Ovary (tissue), 9 donors: ENCODE results near the gene TPRG1L. TPM values are rescaled to one million over a fixed set of nuclear protein-coding genes. Genes with fewer than 3 reads are reported as not detected.
A peak's percentile ranks its signal among the peaks of the same experiment; 100 is the strongest.

Experiments
- DNase-seq, 5 donors: peaks; one replicate each; pipeline ENCODE4 v3.0.0-alpha.2; 2019 to 2020
- H3K27ac ChIP-seq, 2 donors: fragments of 200-600 bp; one replicate each; pipeline versions ENCODE4 v1.5.1 to v1.8.0; 2019 to 2022
- H3K27me3 ChIP-seq: fragments of 200-600 bp; one replicate; pipeline ENCODE4 v1.8.0; 2022
- H3K36me3 ChIP-seq: fragments of 200-600 bp; sonication (generic); one replicate; pipeline ENCODE4 v1.5.1; 2019
- H3K4me1 ChIP-seq: one replicate; pipeline ENCODE4 v1.8.1; 2013; ENCODE audit warnings: mild to moderate bottlenecking, moderate library complexity; ENCODE audit not compliant: insufficient read depth
- H3K4me3 ChIP-seq: fragments of 200-600 bp; sonication (generic); one replicate; pipeline ENCODE4 v1.5.1; 2017
- H3K9me3 ChIP-seq, 2 donors: fragments of 200-600 bp in 1 of 2; sonication (generic) in 1 of 2; one replicate each; pipeline versions ENCODE4 v1.5.1 to v1.8.1; 2013 to 2019; ENCODE audit warnings: mild to moderate bottlenecking in 1 of 2, moderate library complexity in 1 of 2
- CTCF ChIP-seq, 3 donors: fragments of 450-650 bp in 2 of 3; fragments of 200-600 bp in 1 of 3; IDR thresholded peaks; one replicate each; pipeline versions ENCODE4 v1.5.1 to v1.8.0; 2016 to 2022; ENCODE audit warnings: antibody characterized with exemption in 3 of 3, mild to moderate bottlenecking in 1 of 3
- EP300 ChIP-seq: sonication (generic); formaldehyde crosslinking; IDR thresholded peaks from one replicate; pipeline ENCODE4 v1.6.1; 2017; ENCODE audit warnings: antibody characterized with exemption
- POLR2A ChIP-seq: fragments of 450-650 bp; IDR thresholded peaks from one replicate; pipeline ENCODE4 v1.6.1; 2017; ENCODE audit warnings: antibody characterized with exemption, mild to moderate bottlenecking, moderate library complexity
- WGBS, 3 donors: extraction: QIAGEN DNeasy Blood & Tissue Kit in 1 of 3; methylation state at CpG; one replicate each; pipeline versions ENCODE4 v1.1.5 to v1.1.7; 2013 to 2017; 5-methylcytosine and 5-hydroxymethylcytosine counted together
- intact Hi-C, 4 donors: fragments of 100-400 bp; cut with DNase I; formaldehyde crosslinking; loops; one replicate each; pipeline versions ENCODE4 v1.11.0 to v1.15.1; 2022 to 2023
- polyA plus RNA-seq, 2 donors: library from polyadenylated mRNA; stranded (reverse); fragments of 200-250 nt in 1 of 2; fragments of 350-450 nt in 1 of 2; fragmentation: Illumina TruSeq in 1 of 2; extraction: RNeasy Lipid Tissue Mini Kit (QIAGEN cat#74804) in 1 of 2; gene quantifications; one replicate each; pipeline ENCODE4 v1.2.3, GENCODE V29; 2013 to 2014
- total RNA-seq, 7 donors: library from RNA; depleted of rRNA in 2 of 7; stranded (reverse); fragments of >200 nt in 2 of 7; fragmentation: NEBNext Ultra II Directional in 3 of 7; extraction: Animal tissue kit (Norgen Biotek cat#: 25700) in 3 of 7; gene quantifications; one replicate each; pipeline versions ENCODE4 v1.1.0 to v1.2.4, GENCODE V29; 2016 to 2023
- donor health status: DM: no; HTN: no; CAD: no; lungs with moderate emphysema.
- donor health status: DM: no; HTN: no; CAD: no.
- donor health status: Bipolar disorder and iron deficiency.
- donor health status: DM: yes; HTN: yes; CAD: no.
- donor health status: DM: no; HTN: no; CAD: no.
- donor health status: DM: yes; HTN: yes; CAD: no.

The TPRG1L gene
- total and polyA plus RNA-seq, 9 donors: 25.3 to 71.5 (median 44.2) TPM

GRCh38 chr1:3610527-3611169 is 14.2 kb upstream of the TPRG1L start:
- 3 to 4% (median 3%) methylated on average over 26 to 27 of the region's 27 CpGs for WGBS, 3 donors
- no peaks in the 10 kb centered on the region for H3K36me3 ChIP-seq
- no peak overlapping the region for H3K27ac ChIP-seq
- peaks cover 6% of the 10 kb centered on the region for H3K4me1 ChIP-seq
- TF ChIP-seq EP300 (no peak), POLR2A (no peak), CTCF (IDR thresholded peaks at IDR 0.05) (no peak)
- DNase-seq: peak in 3 of 5 donors; percentile 41 to 44 (median 44)
- H3K4me3 ChIP-seq: peak overlapping the region; percentile 37
- H3K9me3 ChIP-seq: no peaks in the 10 kb centered on the region
- no peaks in the 10 kb centered on the region for H3K27me3 ChIP-seq
- intact Hi-C loops: no loop called here

- Histone ChIP-seq H3K36me3 (no peaks in the 10 kb centered on the region), H3K27ac (no peak within 1 kb of the TSS), H3K4me3 (peak within 1 kb of the TSS; percentile 37), H3K9me3 (no peaks in the 10 kb centered on the region), H3K4me1 (peaks cover 6% of the 10 kb centered on the region), H3K27me3 (no peaks in the 10 kb centered on the region)
- TF ChIP-seq EP300 (no peak), POLR2A (no peak), CTCF (IDR thresholded peaks at IDR 0.05) (no peak)
- whole genome bisulfite sequencing, 3 donors: 0 to 1% (median 1%) methylated on average over 25 to 85 of the region's 87 CpGs
- intact Hi-C loops: no loop called here
- peak; percentile 77 to 86 (median 80) for DNase-seq
Observed at GRCh38 chr1:3611170-3612019, 13.4 kb upstream of the TPRG1L start, which contains the start of gene MEGF6. TSS of gene MEGF6 (minus strand) at chr1:3611508. CDS start at chr1:3611268, 240 bp downstream.

- H3K4me1 ChIP-seq: peaks cover 6% of the 10 kb centered on the region
- TF ChIP-seq CTCF (IDR thresholded peaks at IDR 0.05): no peak
- TF ChIP-seq POLR2A: no peak
- TF ChIP-seq EP300: no peak
- no peaks in the 10 kb centered on the region for H3K9me3 ChIP-seq
- H3K4me3 ChIP-seq: peak overlapping the region; percentile 37
- no peaks in the 10 kb centered on the region for H3K36me3 ChIP-seq
- intact Hi-C loops: no loop called here
- no peak for DNase-seq
- no peaks in the 10 kb centered on the region for H3K27me3 ChIP-seq
- no peak overlapping the region for H3K27ac ChIP-seq
- WGBS, 3 donors: 60 to 72% (median 69%) methylated on average over 7 of the region's 7 CpGs
Observed at GRCh38 chr1:3612123-3612522, 12.7 kb upstream of the TPRG1L start.

- no peak for TF ChIP-seq POLR2A
- TF ChIP-seq CTCF (IDR thresholded peaks at IDR 0.05): peak in 1 of 3 donors; percentile 17
- TF ChIP-seq EP300: no peak
- intact Hi-C loops: loop anchor here in 1 of 4 donors (5.0 kb wide), 1 partner anchor 48 kb away; no protein-coding TSS in a partner anchor
- Histone ChIP-seq H3K27me3 (no peaks in the 10 kb centered on the region), H3K27ac (no peak overlapping the region), H3K4me1 (peaks cover 7% of the 10 kb centered on the region), H3K9me3 (no peaks in the 10 kb centered on the region), H3K4me3 (no peak overlapping the region), H3K36me3 (no peaks in the 10 kb centered on the region)
- WGBS, 3 donors: 68 to 81% (median 78%) methylated on average over 20 of the region's 20 CpGs
- DNase-seq: no peak
Observed at GRCh38 chr1:3614755-3615742, 9.8 kb upstream of the TPRG1L start.
